Measurements from ENCODE around the gene SLC35F3.

- no peak for TF ChIP-seq CTCF (conservative IDR thresholded peaks at IDR 0.05 in 1 of 2, IDR thresholded peaks at IDR 0.05 in 1 of 2; ENCODE audit: extremely low read depth in 1 of 2, insufficient read depth in 1 of 2, low read depth in 1 of 2, low read length in 2 of 2)
- TF ChIP-seq EZH2 (IDR thresholded peaks at IDR 0.05; ENCODE audit: borderline replicate concordance, low read length) = no peak
Measured at GRCh38 chr1:234214129-234214910, 309.8 kb downstream of the SLC35F3 start.

Measured in mammary epithelial cell (primary cell).